Body of pancreas (tissue), 4 donors: ENCODE data around the gene CAMK2D. TPM values are rescaled to one million over a fixed set of nuclear protein-coding genes. Genes with fewer than 3 reads are reported as not detected.

Source experiments
- ATAC-seq: fragments of 150-250 bp; one replicate; pipeline ENCODE4 v1.9.1; 2016
- DNase-seq, 4 donors: peaks; one replicate each; pipeline ENCODE4 v3.0.0-alpha.2; 2019
- H3K27ac ChIP-seq, 4 donors: fragments of 200-600 bp; sonication (generic); 1 replicate in 3 of 4; 2 replicates in 1 of 4; pipeline versions ENCODE4 v1.5.1 to v1.6.1; 2016 to 2019; ENCODE audit warnings: mild to moderate bottlenecking in 1 of 4, mixed read lengths in 1 of 4, moderate library complexity in 1 of 4
- H3K27me3 ChIP-seq, 2 donors: fragments of 200-600 bp; sonication (generic); one replicate each; pipeline ENCODE4 v1.6.0; 2016; ENCODE audit warnings: mild to moderate bottlenecking in 1 of 2
- H3K36me3 ChIP-seq, 2 donors: fragments of 200-600 bp; sonication (generic); replicated peaks in 1 of 2; 2 replicates each; pipeline ENCODE4 v1.5.1; 2016; ENCODE audit warnings: low read depth in 2 of 2; ENCODE audit not compliant: insufficient read depth in 1 of 2
- H3K4me1 ChIP-seq: fragments of 200-600 bp; sonication (generic); one replicate; pipeline ENCODE4 v1.6.0; 2016
- H3K4me3 ChIP-seq, 2 donors: fragments of 200-600 bp; sonication (generic); 1 replicate in 1 of 2; 2 replicates in 1 of 2; pipeline ENCODE4 v1.5.1; 2016 to 2019
- H3K9me3 ChIP-seq, 3 donors: fragments of 200-600 bp; sonication (generic); 1 replicate in 2 of 3; 2 replicates in 1 of 3; pipeline ENCODE4 v1.5.1; 2016
- CTCF ChIP-seq, 7 experiments: fragments of 450-650 bp in 4 of 7; fragments of 200-600 bp in 3 of 7; sonication (generic) in 3 of 7; IDR thresholded peaks; one replicate each; pipeline ENCODE4 v1.5.1; 2016 to 2019; ENCODE audit warnings: antibody characterized with exemption in 7 of 7
- POLR2A ChIP-seq, 3 donors: fragments of 450-650 bp; IDR thresholded peaks; one replicate each; pipeline ENCODE4 v1.6.1; 2016; ENCODE audit warnings: antibody characterized with exemption in 3 of 3, mild to moderate bottlenecking in 2 of 3
- WGBS, 2 donors: methylation state at CpG; one replicate each; pipeline ENCODE4 v1.1.5; 2017; 5-methylcytosine and 5-hydroxymethylcytosine counted together
- intact Hi-C: fragments of 100-400 bp; cut with DNase I; formaldehyde crosslinking; loops from one replicate; pipeline ENCODE4 v1.15.1; 2023
- total RNA-seq, 2 donors: library from RNA; depleted of rRNA; stranded (reverse); fragments of >200 nt; gene quantifications; one replicate each; pipeline ENCODE4 v1.1.0, GENCODE V29; 2016

CAMK2D gene
- total RNA-seq, 2 donors from 2014 or later = 25.7 to 29.3 TPM

- intact Hi-C loops = no loop called here
- H3K4me3 ChIP-seq = no peak overlapping the region
- ATAC-seq (no peak), DNase-seq (peak in 1 of 4 donors; percentile 9)
- H3K4me1 ChIP-seq = peaks cover 20% of the 10 kb centered on the region
- H3K36me3 ChIP-seq = no peaks in the 10 kb centered on the region
- 79 to 83% methylated on average over 1 of the region's 1 CpG for WGBS, 2 donors
- no peaks in the 10 kb centered on the region for H3K27me3 ChIP-seq
- no peaks in the 10 kb centered on the region for H3K9me3 ChIP-seq
- TF ChIP-seq CTCF (IDR thresholded peaks at IDR 0.05) = no peak
- no peak for TF ChIP-seq POLR2A (IDR thresholded peaks at IDR 0.05)
- H3K27ac ChIP-seq = no peak overlapping the region
These were observed 220.7 kb downstream of the CAMK2D start for GRCh38 chr4:113540859-113541258.

- DNase-seq = no peak
- TF ChIP-seq POLR2A (IDR thresholded peaks at IDR 0.05) = no peak
- no peak for TF ChIP-seq CTCF (IDR thresholded peaks at IDR 0.05)
- ATAC-seq = no peak
- H3K4me1 ChIP-seq = peaks cover 20% of the 10 kb centered on the region
- 33% methylated on average over 3 of the region's 3 CpGs for WGBS, 2 donors
- intact Hi-C loops = no loop called here
- no peak overlapping the region for H3K4me3 ChIP-seq
- H3K27me3 ChIP-seq = no peaks in the 10 kb centered on the region
- no peaks in the 10 kb centered on the region for H3K9me3 ChIP-seq
- no peak overlapping the region for H3K27ac ChIP-seq
- no peaks in the 10 kb centered on the region for H3K36me3 ChIP-seq
These were observed 222.1 kb downstream of the CAMK2D start for GRCh38 chr4:113539408-113539807.

- DNase-seq (no peak), ATAC-seq (no peak)
- 31 to 36% methylated on average over 1 of the region's 1 CpG for WGBS, 2 donors
- Histone ChIP-seq H3K27me3 (no peaks in the 10 kb centered on the region), H3K27ac (no peak overlapping the region), H3K4me1 (peaks cover 20% of the 10 kb centered on the region), H3K4me3 (no peak overlapping the region), H3K9me3 (no peaks in the 10 kb centered on the region), H3K36me3 (no peaks in the 10 kb centered on the region)
- intact Hi-C loops = no loop called here
- TF ChIP-seq CTCF (IDR thresholded peaks at IDR 0.05) (no peak), POLR2A (IDR thresholded peaks at IDR 0.05) (no peak)
These were observed 223.9 kb downstream of the CAMK2D start for GRCh38 chr4:113537628-113538027.

GRCh38 chr4:113537203-113537602 is 224.3 kb downstream of the CAMK2D start:
- Histone ChIP-seq H3K9me3 (no peaks in the 10 kb centered on the region), H3K4me3 (no peak overlapping the region), H3K27me3 (no peaks in the 10 kb centered on the region), H3K27ac (no peak overlapping the region), H3K4me1 (peaks cover 20% of the 10 kb centered on the region), H3K36me3 (no peaks in the 10 kb centered on the region)
- peak in 1 of 4 donors; percentile 30 for DNase-seq
- ATAC-seq = no peak
- 23 to 35% methylated on average over 2 of the region's 2 CpGs for WGBS, 2 donors
- intact Hi-C loops = no loop called here
- TF ChIP-seq CTCF (IDR thresholded peaks at IDR 0.05) (no peak), POLR2A (IDR thresholded peaks at IDR 0.05) (no peak)

- DNase-seq (no peak), ATAC-seq (no peak)
- Histone ChIP-seq H3K27me3 (no peaks in the 10 kb centered on the region), H3K9me3 (no peaks in the 10 kb centered on the region), H3K36me3 (no peaks in the 10 kb centered on the region), H3K27ac (no peak overlapping the region), H3K4me3 (no peak overlapping the region), H3K4me1 (peaks cover 15% of the 10 kb centered on the region)
- intact Hi-C loops = no loop called here
- no peak for TF ChIP-seq POLR2A (IDR thresholded peaks at IDR 0.05)
- no peak for TF ChIP-seq CTCF (IDR thresholded peaks at IDR 0.05)
- 37 to 43% methylated on average over 1 of the region's 1 CpG for WGBS, 2 donors
These were observed 226.8 kb downstream of the CAMK2D start for GRCh38 chr4:113534711-113535110.
